Stimulated activated CD4-positive, alpha-beta T cell treated with anti-CD3 and anti-CD28 coated beads, Interleukin-4, amount 100 ng/mL, for 24 hours (primary cell): ENCODE data around the gene MOV10L1.
"Not testable (repeated sequence)": the region's sequence is repeated elsewhere in the genome, so short reads cannot be mapped to it uniquely, and the experiment has no call there.

Source experiments
- DNase-seq: peaks from one replicate; pipeline ENCODE4 v3.0.0-alpha.2; 2020

The MOV10L1 gene

DNA sequence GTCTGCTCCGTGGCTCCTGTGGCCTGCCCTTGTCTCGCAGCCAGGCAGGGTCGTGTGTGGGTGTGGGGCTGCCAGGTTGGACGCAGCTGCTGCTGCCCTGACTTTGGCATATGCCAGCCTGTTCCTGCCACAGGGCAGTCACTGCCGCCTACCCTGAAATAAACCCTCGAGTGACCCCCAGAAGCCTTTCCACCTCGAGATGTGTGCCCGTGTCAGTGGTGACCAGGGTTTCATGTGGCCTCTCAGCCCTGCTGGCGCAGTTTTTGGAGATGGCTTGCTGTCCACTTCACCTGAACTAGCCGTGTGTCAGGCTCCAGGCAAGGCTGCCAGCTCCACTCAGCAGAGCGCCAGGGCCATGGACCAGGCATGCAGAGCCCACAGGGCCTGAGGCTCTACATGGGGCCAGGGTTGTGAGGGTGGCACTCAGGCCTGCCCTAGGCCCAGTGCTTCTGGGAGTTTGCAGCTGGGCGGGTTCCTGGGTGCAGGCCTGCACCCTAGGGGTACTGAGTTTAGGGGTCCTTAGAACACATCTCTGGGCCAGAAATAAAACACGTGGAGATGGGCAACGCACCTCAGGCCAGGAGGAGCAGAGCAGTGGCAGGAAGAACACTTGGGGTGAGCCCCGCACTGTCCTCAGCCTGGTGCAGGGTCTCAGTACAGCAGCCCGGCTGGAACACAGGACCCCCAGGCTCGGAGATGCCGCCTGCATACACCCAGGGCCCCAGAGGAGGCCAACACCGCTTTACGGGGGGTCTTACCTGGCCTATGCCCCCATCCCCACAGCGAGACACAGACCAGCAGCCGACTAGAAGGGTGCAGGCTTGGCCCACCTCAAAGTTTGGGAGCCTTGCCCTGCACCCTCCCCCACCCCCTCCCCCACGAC lies 71.9 kb downstream of the MOV10L1 start:
- DNase-seq, result no peak

DNA sequence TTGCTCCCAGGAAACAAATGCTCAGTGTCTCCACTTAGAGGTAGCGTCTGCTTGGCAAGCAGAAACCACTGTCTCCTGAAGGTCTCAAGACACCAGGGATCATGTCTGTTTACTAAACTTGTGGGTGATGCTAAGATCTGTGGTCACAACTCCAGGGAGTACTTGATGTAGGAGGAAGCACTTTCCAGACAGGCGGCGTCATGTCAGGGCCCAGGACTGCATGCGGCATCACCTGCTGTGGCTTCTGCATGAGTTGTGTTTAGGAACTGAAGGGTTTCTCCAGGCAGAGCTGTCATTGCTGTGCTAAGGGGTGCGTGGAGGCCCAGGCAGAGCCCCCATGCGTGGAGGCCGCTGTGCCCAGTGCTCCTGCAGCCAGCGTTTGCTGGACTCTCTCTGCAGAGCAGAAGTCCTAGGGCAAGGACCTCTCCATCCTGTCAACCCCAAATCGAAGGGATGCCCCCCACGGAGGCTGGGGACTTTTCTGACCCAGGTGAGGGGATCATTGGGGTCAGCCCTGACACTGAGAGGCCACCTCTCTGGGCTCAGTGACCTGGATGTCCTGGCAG lies 72.7 kb downstream of the MOV10L1 start:
- DNase-seq, result no peak

DNA sequence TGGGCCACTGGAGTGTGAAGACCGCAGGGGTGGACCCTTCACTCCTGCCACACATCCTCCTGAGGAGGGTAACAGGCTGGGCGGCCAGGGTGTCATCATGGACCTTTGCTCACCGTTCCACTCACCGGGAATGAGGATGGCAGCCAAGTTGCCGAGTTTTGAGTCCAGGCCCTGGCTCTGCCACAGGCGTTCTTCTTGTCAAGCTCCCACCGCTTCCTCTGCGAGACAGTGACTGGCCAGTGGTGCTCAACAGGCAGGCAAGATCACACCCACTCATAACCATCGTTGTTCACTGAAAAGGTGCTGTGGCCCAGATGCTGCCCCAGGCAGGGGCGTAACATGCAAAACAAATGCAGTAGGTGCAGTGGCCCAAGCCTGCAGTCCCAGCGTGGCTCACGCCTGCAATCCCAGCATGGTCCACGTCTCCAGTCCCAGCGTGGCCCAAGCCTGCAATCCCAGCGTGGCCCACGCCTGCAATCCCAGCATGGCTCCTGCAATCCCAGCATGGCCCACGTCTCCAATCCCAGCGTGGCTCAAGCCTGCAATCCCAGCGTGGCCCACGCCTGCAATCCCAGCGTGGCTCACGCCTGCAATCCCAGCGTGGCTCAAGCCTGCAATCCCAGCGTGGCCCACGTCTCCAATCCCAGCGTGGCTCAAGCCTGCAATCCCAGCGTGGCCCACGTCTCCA lies 75.8 kb downstream of the MOV10L1 start:
- no peak for DNase-seq

DNA sequence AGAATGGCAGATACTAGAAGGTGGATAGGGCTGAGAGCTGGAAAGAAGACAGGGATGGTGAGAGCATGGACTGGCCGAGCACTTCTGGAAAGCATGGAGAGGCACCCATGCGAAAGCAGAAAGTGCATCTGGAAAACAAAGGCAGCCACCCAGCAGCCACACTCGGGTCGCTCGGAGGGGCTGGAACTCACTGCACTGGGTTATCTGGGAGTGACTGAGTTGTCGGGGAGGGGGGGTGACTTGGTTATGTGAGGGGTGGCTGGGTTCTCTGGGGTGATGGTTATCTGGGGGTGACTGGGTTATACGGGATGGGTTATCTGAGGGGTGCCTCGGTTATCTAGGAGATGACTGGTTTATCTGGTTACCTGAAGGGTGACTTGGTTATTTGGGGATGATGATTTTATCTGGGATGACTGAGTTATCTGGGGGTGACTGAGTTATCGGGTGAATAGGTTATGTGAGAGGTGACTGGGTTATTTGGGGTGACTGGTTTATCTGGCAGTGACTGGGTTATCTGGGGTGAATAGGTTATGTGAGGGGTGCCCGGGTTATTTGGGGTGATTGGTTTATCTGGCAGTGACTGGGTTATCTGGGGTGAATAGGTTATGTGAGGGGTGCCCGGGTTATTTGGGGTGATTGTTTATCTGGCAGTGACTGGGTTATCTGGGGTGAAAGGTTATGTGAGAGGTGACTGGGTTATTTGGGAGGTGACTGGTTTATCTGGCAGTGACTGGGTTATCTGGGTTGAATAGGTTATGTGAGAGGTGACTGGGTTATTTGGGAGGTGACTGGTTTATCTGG lies 78.1 kb downstream of the MOV10L1 start:
- no peak for DNase-seq

DNA sequence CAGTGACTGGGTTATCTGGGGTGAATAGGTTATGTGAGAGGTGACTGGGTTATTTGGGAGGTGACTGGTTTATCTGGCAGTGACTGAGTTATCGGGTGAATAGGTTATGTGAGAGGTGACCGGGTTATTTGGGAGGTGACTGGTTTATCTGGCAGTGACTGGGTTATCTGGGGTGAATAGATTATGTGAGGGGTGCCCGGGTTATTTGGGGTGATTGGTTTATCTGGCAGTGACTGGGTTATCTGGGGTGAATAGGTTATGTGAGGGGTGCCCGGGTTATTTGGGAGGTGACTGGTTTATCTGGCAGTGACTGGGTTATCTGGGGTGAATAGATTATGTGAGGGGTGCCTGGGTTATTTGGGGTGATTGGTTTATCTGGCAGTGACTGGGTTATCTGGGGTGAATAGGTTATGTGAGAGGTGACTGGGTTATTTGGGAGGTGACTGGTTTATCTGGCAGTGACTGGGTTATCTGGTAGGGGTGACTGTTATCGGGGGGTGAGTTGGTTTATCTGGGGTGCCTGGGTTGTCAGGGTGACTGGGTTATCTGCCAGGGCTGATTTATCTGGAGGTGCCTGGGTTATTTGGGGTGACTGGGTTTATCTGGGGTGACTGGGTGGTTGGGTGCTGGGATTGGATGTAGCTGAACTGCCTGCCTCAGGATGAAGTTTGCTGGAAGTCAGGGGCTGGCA lies 78.8 kb downstream of the MOV10L1 start:
- not testable (repeated sequence) for DNase-seq

DNA sequence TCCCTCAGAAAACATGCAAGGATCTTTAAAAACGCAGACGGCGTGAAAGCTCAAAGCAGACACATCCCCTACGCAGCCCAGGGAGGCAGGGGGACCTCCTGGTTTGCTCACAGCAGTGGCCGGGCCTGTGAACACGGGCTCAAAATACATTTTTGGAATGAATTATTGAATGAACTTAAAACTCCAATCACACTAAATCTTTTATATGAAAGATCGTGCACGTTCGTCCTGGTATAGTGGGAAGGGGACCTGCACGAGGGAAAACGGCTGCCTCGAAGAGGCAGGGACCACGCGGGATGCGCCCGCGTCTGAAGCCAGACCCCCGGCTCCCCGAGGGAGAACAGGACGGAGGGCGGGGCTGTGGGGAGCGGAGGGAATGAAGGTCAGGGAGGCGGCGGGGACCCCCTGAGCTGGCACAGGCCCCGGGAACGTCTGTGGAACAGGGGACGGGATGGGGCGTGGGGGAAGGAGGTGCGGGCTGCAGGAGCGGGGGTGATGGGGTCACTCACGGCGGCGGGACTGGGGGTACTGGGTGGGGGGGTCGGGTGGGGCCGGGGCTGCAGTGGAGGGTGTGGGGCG lies 79.5 kb downstream of the MOV10L1 start:
- DNase-seq, result no peak

DNA sequence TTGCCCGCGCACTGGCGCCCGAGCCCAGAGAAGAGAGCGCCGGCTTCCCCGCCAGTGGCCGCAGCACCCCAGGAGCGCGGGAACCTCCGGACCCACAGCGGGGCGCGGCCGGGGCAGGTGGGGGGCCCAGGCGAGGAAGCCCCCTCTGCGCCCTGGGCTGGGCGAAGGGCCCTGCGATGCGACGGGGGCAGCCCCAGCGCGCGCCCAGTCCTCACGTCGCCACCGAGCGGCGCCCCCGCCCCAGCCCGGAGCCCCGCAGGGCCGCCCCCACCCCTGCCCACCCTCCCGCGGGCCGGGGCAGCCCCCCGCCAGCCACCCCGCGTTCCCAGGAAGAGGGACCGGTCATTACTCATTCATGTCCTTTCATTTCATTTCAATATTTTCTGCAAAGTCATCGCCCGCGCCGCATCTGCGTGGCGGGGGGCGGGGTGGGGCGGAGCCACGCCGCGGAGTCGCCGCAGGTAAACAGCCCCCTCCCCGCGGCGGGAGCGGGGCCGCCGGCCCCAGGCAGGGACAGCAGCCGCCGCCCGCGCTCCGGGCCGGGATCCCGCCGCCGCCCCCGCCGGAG lies 80.1 kb downstream of the MOV10L1 start:
- DNase-seq, result peak; percentile 69

DNA sequence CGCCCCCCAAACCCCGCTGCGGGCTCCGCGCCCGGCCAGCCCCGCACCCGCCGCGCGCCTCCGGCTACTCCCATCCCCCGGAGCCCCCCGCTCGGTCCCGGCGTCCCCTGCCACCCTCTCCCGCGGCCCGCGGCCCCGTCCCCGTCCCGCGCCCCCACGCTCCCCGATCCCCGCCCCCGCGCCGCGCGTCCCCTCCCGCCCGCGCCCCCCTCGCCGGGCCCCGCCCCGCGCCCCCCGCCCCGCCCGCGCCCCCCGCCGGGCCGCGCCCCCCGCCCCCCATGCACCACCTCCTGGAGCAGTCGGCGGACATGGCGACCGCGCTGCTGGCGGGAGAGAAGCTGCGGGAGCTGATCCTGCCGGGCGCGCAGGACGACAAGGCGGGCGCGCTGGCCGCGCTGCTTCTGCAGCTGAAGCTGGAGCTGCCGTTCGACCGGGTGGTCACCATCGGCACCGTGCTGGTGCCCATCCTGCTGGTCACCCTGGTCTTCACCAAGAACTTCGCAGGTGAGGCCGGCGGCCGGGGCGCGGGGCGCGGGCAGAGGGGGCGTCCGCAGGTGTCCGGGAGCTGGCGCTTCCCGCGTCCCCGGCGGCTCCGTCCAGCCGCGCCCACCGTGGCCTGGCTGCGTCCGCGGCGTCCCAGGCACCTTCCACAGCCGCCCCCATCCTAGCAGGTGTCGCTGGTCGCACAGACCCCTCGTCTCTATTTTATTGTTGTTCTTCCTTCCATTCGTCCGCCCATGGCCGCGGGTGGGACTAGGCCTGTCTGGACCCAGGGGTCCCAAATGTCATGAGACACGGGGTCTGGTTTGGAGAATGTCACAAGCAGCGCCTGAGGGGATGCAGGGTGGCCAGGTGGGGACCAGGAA lies 80.9 kb downstream of the MOV10L1 start, which contains the start of gene PANX2:
Gene PANX2 (plus strand): TSS at position 279 of the 866 bp plus-strand sequence. CDS start 0 bp downstream, at position 279.
- DNase-seq, result no peak

DNA sequence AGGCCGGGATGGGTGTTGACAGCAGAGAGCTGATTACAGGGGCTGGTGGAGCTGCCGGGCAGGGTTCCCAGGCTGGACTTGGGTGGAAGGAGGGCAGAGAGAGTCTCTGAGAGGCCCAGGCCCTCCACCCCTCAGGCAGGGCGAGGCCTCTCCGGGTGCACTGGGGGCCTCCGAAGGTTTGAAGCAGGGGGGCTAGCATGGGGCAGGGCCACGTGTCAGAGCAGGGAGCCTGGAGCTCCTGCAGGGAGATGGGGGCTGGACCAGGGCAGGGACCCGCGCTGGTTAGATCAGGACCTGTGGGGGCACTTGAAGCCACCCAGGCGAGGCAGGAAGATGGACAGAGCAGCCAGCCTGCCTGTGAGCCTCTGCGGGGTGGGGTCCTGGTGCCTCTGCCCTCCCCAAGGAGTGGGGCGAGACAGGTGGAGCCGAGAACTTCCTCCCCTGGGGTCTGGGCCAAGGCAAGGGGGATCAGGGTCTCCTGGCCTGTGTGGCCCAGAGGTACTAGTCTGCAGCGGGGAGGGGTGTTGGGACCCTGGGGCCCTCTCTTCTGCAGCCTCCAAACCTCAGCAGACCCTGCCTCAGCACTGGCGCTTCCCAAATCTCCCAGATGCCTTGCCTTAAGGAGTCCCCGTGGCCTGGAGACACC lies 81.6 kb downstream of the MOV10L1 start:
- no peak for DNase-seq

DNA sequence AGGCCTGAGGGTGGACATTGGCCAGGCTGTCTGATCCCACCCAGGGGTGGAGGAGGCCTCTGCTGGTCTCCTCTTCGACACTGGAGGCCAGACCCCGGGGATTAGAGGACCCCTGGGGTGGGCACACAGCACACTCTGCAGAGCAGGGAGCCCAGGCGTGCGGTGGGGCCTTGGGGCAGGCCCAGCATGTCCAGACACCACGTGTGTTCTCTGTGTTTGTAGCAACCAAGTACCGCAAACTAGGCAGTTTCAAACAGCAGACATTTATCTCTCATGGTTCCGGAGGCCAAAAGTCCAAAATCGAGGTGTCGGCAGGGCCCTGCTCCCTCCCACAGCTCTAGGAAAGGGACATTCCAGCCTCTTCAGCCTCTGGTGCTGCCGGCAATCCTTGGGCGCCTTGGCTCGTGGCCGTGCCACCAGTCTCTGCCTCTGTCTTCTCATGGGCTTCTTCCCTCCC lies 82.2 kb downstream of the MOV10L1 start:
- DNase-seq, result no peak

DNA sequence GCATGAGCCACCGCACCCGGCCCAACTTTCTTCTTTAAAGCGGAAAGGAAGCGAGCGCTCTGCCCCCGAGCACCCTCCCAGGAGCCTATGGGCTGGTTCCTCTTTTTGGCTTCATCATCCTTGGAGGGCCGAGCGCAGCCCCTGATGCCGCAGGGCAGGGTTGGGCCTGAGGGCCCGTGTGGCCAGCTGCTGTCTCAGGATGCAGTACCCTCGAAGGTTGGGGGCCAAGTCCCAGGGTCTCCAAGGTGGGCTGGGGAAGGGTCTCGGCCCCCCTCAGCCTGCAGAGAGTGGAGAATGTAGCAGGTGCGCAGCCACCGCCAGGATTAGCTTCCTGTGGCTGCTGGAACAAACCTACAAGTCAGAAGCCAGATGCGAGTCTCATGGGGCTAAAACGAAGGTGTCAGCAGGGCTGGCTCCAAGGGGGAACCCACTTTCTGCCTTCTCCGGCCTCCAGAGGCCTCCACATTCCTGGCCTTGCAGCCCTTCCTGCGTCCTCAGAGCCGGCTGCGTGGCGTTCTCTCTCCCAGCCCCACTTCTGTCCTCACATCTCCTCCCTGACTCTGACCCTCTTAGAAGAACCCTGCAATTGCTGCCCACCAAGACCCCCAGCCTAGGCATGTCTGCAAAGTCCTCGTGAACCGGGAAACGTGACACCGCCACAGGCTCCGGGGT lies 83.6 kb downstream of the MOV10L1 start:
- no peak for DNase-seq

DNA sequence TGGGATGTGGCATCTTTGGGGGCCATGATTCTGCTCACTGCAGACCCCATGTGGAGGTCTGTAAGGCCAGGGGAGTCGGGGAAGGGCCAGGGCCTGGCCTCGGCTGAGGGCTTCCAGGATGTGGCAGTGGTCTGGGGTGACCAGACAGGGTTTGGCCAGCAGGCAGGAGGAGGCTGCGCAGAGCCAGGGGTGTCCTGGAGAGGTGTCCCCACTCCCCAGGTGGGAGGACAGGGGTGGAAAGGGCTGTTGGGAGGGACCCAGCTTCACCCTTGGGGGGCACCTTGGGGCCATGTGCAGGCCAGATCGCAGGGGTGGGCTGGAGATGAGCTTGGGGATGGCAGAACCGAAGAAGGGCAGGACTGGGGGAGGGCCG lies 84.2 kb downstream of the MOV10L1 start:
- no peak for DNase-seq

DNA sequence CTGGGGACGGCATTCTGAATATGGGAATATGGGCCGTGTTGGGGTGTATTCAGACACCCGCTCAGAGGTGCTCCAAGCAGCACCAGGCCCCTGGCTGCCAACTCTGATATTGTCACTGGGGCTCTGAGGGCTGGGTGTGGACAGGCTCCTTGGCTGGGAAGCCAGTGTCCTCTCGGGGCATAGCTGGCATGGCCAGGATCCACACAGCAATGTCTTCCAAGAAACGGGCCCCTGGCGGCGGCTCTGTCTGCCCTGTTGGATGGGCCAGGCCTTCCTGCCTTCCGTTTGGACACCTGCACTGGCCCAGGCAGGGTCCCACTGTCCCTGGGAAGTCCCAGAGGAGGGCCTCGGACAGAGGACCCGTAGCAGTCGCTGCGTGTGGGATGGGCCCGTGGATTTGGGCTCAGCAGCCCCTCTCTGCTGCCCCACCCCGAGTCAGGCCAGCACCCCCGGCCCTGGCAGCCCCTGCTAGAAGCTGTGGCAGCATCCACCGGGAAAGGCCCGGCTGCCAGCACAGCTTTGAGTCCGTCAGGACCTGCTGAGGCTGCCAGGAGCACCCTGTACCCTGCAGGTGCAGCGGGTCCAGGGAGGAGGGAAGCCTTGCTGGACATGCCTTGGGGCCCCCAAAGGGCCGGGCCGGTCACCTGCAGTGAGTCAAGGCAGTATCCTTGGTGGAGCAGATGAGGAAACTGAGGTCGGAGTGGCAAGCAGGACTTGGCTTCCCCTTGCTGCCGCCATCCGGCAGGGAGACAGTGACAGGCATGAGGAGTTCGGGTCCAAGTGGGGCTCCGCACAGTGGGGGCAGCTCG lies 84.8 kb downstream of the MOV10L1 start:
- DNase-seq, result no peak

DNA sequence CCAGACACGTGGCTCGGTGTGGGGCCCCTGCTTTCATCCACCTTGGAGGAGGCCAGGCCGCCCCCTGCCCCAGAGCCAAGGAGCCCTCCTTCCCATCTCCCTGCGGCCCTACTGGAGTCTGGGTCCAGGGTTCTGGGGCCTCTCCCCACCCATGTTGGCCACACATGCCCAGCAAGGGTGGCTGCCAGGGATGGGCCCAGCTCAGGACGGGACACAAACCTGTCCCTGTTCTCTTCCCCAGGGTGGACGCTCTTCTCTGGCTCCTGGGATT lies 85.3 kb downstream of the MOV10L1 start:
- no peak for DNase-seq

DNA sequence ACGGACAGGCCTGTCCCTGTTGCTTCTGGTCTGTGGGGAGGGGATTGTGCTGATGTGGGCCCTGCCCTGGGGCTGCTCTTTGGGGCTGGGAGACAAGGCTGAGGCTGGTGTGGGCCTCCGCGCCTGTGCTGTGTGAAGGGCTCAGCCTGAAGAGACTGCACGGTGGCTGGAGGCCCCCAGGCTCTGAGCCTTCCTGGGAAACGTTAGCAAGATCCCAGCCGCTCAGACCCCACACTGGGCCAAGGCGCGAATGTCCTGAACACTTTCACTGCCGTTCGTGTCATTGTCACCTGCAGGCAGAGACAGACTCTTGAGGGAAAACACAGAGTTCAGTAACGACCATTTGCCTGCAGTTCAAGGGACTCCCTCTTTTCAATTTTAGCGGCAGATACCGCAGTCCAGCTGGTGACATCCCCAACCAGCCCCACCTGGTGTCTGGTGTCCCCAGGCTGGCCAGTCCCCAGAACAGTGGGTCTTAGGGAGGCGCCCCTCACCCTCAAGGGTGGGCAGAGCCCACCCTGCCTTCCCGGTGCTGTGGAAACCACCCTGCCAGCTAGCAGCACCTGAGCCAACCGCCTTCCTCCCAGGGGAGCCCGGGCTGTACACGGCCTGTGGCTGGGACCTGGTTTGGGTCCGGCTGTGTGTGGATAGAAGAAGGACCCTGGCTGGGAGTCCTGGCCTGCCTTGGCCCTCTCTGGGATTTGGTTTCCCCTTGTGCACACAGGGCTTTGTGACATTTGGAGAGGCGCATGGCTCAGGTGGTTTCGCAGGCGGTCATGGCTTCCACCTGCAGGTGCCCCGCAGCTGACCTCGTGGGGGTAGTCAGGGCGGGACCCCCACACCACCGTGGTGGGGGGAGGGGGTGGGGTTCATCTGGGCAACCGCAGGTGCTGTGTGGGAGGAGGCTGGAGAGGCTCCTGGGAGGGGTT lies 86.4 kb downstream of the MOV10L1 start:
- DNase-seq, result no peak

DNA sequence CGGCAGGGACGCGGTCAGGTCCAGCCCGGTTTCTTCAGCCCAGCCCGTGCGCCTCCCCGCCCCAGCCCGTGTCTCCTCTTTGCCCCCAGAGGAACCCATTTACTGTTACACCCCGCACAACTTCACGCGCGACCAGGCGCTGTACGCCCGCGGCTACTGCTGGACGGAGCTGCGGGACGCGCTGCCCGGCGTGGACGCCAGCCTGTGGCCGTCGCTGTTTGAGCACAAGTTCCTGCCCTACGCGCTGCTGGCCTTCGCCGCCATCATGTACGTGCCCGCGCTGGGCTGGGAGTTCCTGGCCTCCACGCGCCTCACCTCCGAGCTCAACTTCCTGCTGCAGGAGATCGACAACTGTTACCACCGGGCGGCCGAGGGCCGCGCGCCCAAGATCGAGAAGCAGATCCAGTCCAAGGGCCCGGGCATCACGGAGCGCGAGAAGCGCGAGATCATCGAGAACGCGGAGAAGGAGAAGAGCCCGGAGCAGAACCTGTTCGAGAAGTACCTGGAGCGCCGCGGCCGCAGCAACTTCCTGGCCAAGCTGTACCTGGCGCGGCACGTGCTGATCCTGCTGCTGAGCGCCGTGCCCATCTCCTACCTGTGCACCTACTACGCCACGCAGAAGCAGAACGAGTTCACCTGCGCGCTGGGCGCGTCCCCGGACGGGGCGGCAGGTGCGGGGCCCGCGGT lies 87.2 kb downstream of the MOV10L1 start:
- DNase-seq, result no peak
